HepG2 (cell line): Measurements from ENCODE around the gene TMEM184B. TPM values are rescaled to one million over a fixed set of nuclear protein-coding genes. Genes with fewer than 3 reads are reported as not detected.
A peak's percentile ranks its signal among the peaks of the same experiment; 100 is the strongest.

Source experiments
- KLF11 ChIP-seq: IDR thresholded peaks from 2 replicates; pipeline ENCODE4 v1.6.1; 2016; ENCODE audit warnings: missing compliant biosample characterization
- ZNF280D ChIP-seq: sonication (generic); formaldehyde crosslinking; IDR thresholded peaks from 2 replicates; pipeline ENCODE4 v1.5.1; 2020; ENCODE audit warnings: mild to moderate bottlenecking, missing genetic modification reagents
- ZNF318 ChIP-seq: sonication (generic); formaldehyde crosslinking; IDR thresholded peaks from 2 replicates; pipeline ENCODE4 v1.4.0; 2020; ENCODE audit warnings: mild to moderate bottlenecking, missing genetic modification reagents
- ZNF407 ChIP-seq: sonication (generic); formaldehyde crosslinking; IDR thresholded peaks from one replicate; pipeline ENCODE4 v1.5.1; 2020; ENCODE audit warnings: mild to moderate bottlenecking, missing genetic modification reagents; ENCODE audit errors: not compliant biosample characterization
- ZNF484 ChIP-seq: sonication (generic); formaldehyde crosslinking; IDR thresholded peaks from 2 replicates; pipeline ENCODE4 v1.5.1; 2020; ENCODE audit warnings: mild to moderate bottlenecking, low read depth, missing genetic modification reagents, borderline replicate concordance
- polyA plus RNA-seq, 8 experiments: library from polyadenylated mRNA; depleted of rRNA in 3 of 8; stranded (reverse) in 7 of 8; unstranded in 1 of 8; fragments of >200 nt; fragmentation: Illumina TruSeq in 4 of 8; extraction: Trizol in 4 of 8; gene quantifications; 2 replicates each; pipeline versions ENCODE4 v1.2.1 to v1.2.3, GENCODE V29; 2011 to 2016; ENCODE audit warnings: low read depth in 4 of 8, missing spikeins in 1 of 8, mixed read lengths in 1 of 8; ENCODE audit not compliant: insufficient read depth in 1 of 8
- total RNA-seq, 5 experiments: library from RNA; depleted of rRNA; stranded (reverse); fragments of >200 nt; fragmentation: Illumina TruSeq; extraction: Trizol; gene quantifications; 2 replicates each; pipeline ENCODE4 v1.2.3, GENCODE V29; 2016; ENCODE audit warnings: low read depth in 1 of 5

TMEM184B gene
- total and polyA plus RNA-seq, 2 of the 13 experiments (the other 11 are each of a cell fraction or from before 2014, with no cell fraction given), result 15.9 to 16.0 TPM

- TF ChIP-seq ZNF407, result no peak
- no peak for TF ChIP-seq KLF11 (CRISPR knock-in tag)
- 0 out of 2 replicates have a peak, but pooled peaks have one; percentile 55 for TF ChIP-seq ZNF280D (CRISPR knock-in tag)
- TF ChIP-seq ZNF318 (CRISPR knock-in tag), result 0 out of 2 replicates have a peak, but pooled peaks have one; percentile 46
- no peak for TF ChIP-seq ZNF484
Observed at GRCh38 chr22:38191731-38192474, 80.9 kb downstream of the TMEM184B start (continued).
